ENCODE measurements around the gene TMEM74B.

The TMEM74B gene

DNA sequence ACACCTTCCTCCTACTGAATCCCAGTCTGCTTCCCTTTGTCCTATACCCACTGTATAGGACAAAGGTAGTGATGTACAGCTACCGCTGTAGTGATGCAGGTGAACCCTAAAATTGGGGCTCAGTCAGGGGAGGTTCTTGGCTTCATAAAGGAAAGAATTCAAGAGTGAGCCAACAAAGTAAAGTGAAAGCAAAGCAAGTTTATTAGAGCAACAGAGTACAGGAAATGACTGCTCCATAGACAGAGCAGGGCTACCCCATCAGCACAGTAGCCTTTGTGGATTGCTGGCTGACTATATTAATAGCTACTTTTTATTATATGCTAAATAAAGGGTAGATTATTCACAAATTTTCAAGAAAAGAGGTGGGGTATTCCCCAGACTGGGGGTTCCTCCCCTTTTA, 15.2 kb upstream of the TMEM74B start:
- no peak overlapping the region for H3K4me2 ChIP-seq
- H3K79me2 ChIP-seq (ENCODE audit: insufficient read depth, low read depth) = no peaks in the 10 kb centered on the region
- H3K27me3 ChIP-seq (ENCODE audit: insufficient read depth, low read depth) = no peaks in the 10 kb centered on the region
- H3K4me3 ChIP-seq (IDR thresholded peaks at IDR 0.05; ENCODE audit: insufficient read depth, low read depth, low read length) = no peak overlapping the region
- no peaks in the 10 kb centered on the region for H3K36me3 ChIP-seq (ENCODE audit: insufficient read depth)
- TF ChIP-seq CTCF (conservative IDR thresholded peaks at IDR 0.05; ENCODE audit: low read depth, low read length) = no peak
- H2AFZ ChIP-seq (ENCODE audit: low read depth) = no peak overlapping the region
- H3K4me1 ChIP-seq (ENCODE audit: low read depth, poor library complexity, severe bottlenecking) = no peaks in the 10 kb centered on the region
- H3K9ac ChIP-seq = no peak overlapping the region
- no peaks in the 10 kb centered on the region for H4K20me1 ChIP-seq (ENCODE audit: insufficient read depth)
- no peak overlapping the region for H3K27ac ChIP-seq

DNA sequence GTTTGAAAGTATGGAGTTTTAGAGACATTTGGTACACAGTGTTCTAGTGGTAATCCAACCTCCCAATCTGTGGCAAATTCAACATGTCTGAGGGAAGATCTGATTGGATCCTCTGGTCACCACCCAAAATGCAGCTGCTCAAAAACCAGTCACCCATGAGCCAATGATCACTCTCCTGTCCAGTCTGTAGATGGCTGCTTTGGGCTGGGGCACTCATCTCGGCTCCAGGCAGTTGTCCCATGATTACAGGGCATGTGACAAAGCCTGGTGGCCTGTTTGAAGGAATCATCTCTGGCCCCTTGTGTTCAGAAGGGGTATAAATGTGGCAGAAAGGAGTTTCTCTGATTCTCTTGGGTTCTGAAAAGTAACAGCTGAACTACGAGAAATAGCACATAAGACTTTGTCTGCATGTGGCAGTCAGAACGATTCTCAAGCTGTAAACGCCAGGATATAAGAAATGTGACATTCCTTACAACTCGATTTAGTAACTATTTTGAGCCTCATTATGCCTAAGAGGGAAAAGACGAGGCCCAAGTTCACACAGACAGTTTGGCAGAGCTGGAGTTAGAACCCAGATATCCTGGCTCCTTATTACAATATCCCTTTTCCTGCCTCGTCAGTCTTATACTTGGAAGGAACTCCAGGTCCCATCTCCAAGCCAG, 14.6 kb upstream of the TMEM74B start:
- H3K27me3 ChIP-seq (ENCODE audit: insufficient read depth, low read depth) = no peaks in the 10 kb centered on the region
- H4K20me1 ChIP-seq (ENCODE audit: insufficient read depth) = no peaks in the 10 kb centered on the region
- no peaks in the 10 kb centered on the region for H3K79me2 ChIP-seq (ENCODE audit: insufficient read depth, low read depth)
- H2AFZ ChIP-seq (ENCODE audit: low read depth) = no peak overlapping the region
- no peaks in the 10 kb centered on the region for H3K36me3 ChIP-seq (ENCODE audit: insufficient read depth)
- H3K4me2 ChIP-seq = no peak overlapping the region
- no peak overlapping the region for H3K4me3 ChIP-seq (IDR thresholded peaks at IDR 0.05; ENCODE audit: insufficient read depth, low read depth, low read length)
- H3K27ac ChIP-seq = no peak overlapping the region
- no peak overlapping the region for H3K9ac ChIP-seq
- no peaks in the 10 kb centered on the region for H3K4me1 ChIP-seq (ENCODE audit: low read depth, poor library complexity, severe bottlenecking)
- TF ChIP-seq CTCF (conservative IDR thresholded peaks at IDR 0.05; ENCODE audit: low read depth, low read length) = no peak

DNA sequence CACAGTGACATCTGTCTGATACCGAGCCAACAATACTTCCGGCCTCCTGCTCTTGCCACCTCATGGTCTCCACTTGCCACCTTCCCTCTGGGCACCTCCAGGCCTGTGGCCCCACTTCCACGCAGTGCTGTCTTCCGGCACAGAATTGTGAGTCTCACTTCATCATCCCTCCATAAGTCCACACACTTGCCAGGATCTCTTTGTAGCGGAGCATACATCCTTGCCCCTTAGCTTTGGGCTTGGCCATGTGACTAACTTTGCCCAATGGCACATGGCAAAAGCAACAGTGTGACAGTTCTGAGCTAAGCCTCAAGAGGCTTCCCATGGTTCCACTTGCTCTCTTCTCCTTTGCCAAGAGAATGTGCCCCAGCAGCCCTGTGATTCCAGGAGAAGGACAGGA, 14.0 kb upstream of the TMEM74B start:
- H3K27me3 ChIP-seq (ENCODE audit: insufficient read depth, low read depth) = no peaks in the 10 kb centered on the region
- no peak overlapping the region for H3K9ac ChIP-seq
- H4K20me1 ChIP-seq (ENCODE audit: insufficient read depth) = no peaks in the 10 kb centered on the region
- no peaks in the 10 kb centered on the region for H3K36me3 ChIP-seq (ENCODE audit: insufficient read depth)
- H3K4me2 ChIP-seq = no peak overlapping the region
- no peaks in the 10 kb centered on the region for H3K4me1 ChIP-seq (ENCODE audit: low read depth, poor library complexity, severe bottlenecking)
- no peak overlapping the region for H3K4me3 ChIP-seq (IDR thresholded peaks at IDR 0.05; ENCODE audit: insufficient read depth, low read depth, low read length)
- H3K79me2 ChIP-seq (ENCODE audit: insufficient read depth, low read depth) = no peaks in the 10 kb centered on the region
- TF ChIP-seq CTCF (conservative IDR thresholded peaks at IDR 0.05; ENCODE audit: low read depth, low read length) = no peak
- no peak overlapping the region for H3K27ac ChIP-seq
- no peak overlapping the region for H2AFZ ChIP-seq (ENCODE audit: low read depth)

DNA sequence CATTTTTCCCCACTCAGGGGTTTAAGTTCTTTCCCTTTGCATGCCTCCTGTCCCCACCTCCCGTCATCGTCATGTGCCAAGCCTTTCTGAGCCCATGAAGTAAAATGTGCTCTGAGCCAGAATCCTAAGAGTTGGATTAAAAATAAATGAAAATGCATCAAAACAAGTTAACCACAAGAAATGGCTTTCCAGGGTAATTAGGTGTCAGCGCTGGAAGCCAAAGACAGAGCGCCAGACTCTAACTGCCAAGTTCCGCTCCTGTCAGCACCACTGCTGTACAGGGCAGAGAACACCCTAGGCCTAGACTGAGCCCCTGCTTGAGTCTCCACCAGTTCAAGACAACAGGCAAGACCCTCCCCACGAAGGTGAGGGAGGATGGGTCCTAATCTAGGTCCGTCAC, 13.0 kb upstream of the TMEM74B start:
- no peak for TF ChIP-seq CTCF (conservative IDR thresholded peaks at IDR 0.05; ENCODE audit: low read depth, low read length)
- Histone ChIP-seq H3K4me3 (IDR thresholded peaks at IDR 0.05; ENCODE audit: insufficient read depth, low read depth, low read length) (no peak overlapping the region), H4K20me1 (ENCODE audit: insufficient read depth) (no peaks in the 10 kb centered on the region), H2AFZ (ENCODE audit: low read depth) (no peak overlapping the region), H3K36me3 (ENCODE audit: insufficient read depth) (no peaks in the 10 kb centered on the region), H3K9ac (no peak overlapping the region), H3K27ac (no peak overlapping the region), H3K4me2 (no peak overlapping the region), H3K4me1 (ENCODE audit: low read depth, poor library complexity, severe bottlenecking) (no peaks in the 10 kb centered on the region), H3K27me3 (ENCODE audit: insufficient read depth, low read depth) (no peaks in the 10 kb centered on the region), H3K79me2 (ENCODE audit: insufficient read depth, low read depth) (no peaks in the 10 kb centered on the region)

All from KMS-11 (cell line).